Peyer's patch (tissue), 4 donors: ENCODE results near the gene GARIN5A.

Experiments
- POLR2A ChIP-seq, 2 donors: fragments of 450-650 bp; IDR thresholded peaks; one replicate each; pipeline ENCODE4 v1.5.1; 2017; ENCODE audit warnings: antibody characterized with exemption in 2 of 2, mild to moderate bottlenecking in 2 of 2, moderate library complexity in 2 of 2
- TF ChIP-seq, protein P1 (sequence below), 6 experiments: fragments of 450-650 bp in 4 of 6; fragments of 200-600 bp in 2 of 6; sonication (generic) in 1 of 6; IDR thresholded peaks; one replicate each; pipeline ENCODE4 v1.5.1; 2017 to 2019; ENCODE audit warnings: antibody characterized with exemption in 6 of 6, mild to moderate bottlenecking in 3 of 6, moderate library complexity in 1 of 6

DNA sequence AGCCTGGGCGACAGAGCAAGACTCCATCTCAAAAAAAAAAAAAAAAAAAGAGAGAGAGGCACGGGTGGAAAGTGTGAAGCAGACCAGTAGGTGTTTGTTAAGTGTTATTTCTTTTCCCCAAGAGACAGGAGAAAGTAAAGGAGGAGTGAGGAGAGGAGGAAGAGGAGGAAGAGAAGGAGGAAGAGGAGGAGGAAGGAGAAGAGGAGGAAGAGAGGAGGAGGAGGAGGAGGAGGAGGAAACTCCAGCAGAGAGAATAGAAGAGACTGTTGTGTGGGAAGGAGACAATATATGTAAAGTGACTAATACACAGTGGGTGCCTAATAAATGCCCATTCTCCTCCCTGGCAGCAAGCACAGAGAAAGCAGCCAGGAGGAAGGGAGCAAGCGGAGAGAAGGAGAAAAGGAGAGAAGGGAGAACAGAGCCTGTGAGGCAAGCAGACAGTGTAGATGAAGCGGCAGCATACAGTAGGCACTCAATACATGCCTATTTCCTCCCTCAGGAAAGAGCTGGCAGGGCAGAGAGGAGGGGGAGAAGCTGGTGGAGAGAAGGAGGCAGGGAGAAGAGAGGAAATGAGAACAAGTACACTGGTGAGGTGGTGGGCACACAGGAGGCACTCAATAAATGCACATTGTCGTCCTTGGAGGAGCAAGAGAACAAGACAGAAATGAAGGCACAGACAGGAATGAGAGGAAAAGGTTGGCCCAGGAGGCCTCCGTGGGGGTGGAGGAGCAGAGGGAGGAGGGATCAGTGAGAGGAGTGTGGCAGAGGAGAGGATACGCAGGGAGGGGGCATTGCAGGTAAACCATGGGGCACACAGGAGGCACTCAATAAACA lies 17.8 kb upstream of the GARIN5A start:
- TF ChIP-seq, protein P1, sequence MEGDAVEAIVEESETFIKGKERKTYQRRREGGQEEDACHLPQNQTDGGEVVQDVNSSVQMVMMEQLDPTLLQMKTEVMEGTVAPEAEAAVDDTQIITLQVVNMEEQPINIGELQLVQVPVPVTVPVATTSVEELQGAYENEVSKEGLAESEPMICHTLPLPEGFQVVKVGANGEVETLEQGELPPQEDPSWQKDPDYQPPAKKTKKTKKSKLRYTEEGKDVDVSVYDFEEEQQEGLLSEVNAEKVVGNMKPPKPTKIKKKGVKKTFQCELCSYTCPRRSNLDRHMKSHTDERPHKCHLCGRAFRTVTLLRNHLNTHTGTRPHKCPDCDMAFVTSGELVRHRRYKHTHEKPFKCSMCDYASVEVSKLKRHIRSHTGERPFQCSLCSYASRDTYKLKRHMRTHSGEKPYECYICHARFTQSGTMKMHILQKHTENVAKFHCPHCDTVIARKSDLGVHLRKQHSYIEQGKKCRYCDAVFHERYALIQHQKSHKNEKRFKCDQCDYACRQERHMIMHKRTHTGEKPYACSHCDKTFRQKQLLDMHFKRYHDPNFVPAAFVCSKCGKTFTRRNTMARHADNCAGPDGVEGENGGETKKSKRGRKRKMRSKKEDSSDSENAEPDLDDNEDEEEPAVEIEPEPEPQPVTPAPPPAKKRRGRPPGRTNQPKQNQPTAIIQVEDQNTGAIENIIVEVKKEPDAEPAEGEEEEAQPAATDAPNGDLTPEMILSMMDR (IDR thresholded peaks at IDR 0.05): no peak
- TF ChIP-seq POLR2A (IDR thresholded peaks at IDR 0.05): no peak
